H9 (cell line): ENCODE data around the gene PBX1. TPM values are rescaled to one million over a fixed set of nuclear protein-coding genes. Genes with fewer than 3 reads are reported as not detected.

Source experiments
- DNase-seq: peaks from one replicate; pipeline ENCODE4 v3.0.0-alpha.2; 2017
- H2AFZ ChIP-seq: one replicate; pipeline ENCODE4 v1.6.1; 2013; ENCODE audit warnings: mild to moderate bottlenecking, low read length, control low read depth, moderate library complexity
- H2AK5ac ChIP-seq: 2 replicates; pipeline ENCODE4 v1.6.1; 2013; ENCODE audit warnings: low read length, control low read depth, mixed read lengths; ENCODE audit not compliant: insufficient read length
- H2BK120ac ChIP-seq: one replicate; pipeline ENCODE4 v1.6.1; 2013; ENCODE audit warnings: low read depth, mild to moderate bottlenecking, low read length, control low read depth, inconsistent platforms; ENCODE audit not compliant: poor library complexity, severe bottlenecking
- H2BK12ac ChIP-seq: 2 replicates; pipeline ENCODE4 v1.6.1; 2013; ENCODE audit warnings: low read length, control low read depth, mixed read lengths, low read depth; ENCODE audit not compliant: insufficient read length
- H2BK15ac ChIP-seq: 2 replicates; pipeline ENCODE4 v1.6.1; 2013; ENCODE audit warnings: low read depth, low read length, control low read depth
- H2BK20ac ChIP-seq: one replicate; pipeline ENCODE4 v1.6.1; 2013; ENCODE audit warnings: low read depth, mild to moderate bottlenecking, low read length, control low read depth, inconsistent platforms; ENCODE audit not compliant: poor library complexity, severe bottlenecking
- H2BK5ac ChIP-seq: 2 replicates; pipeline ENCODE4 v1.6.1; 2013; ENCODE audit warnings: low read length, control low read depth, mixed read lengths; ENCODE audit not compliant: insufficient read length
- H3K14ac ChIP-seq: 2 replicates; pipeline ENCODE4 v1.6.1; 2013; ENCODE audit warnings: low read length, control low read depth; ENCODE audit not compliant: insufficient read depth
- H3K18ac ChIP-seq: 2 replicates; pipeline ENCODE4 v1.6.1; 2013; ENCODE audit warnings: low read depth, mild to moderate bottlenecking, mixed read lengths, low read length, control low read depth; ENCODE audit not compliant: insufficient read length
- H3K23ac ChIP-seq: 2 replicates; pipeline ENCODE4 v1.6.1; 2013; ENCODE audit warnings: low read length, control low read depth, mixed read lengths, low read depth; ENCODE audit not compliant: insufficient read length
- H3K23me2 ChIP-seq: 2 replicates; pipeline ENCODE4 v1.6.1; 2013; ENCODE audit warnings: low read depth, mild to moderate bottlenecking, mixed read lengths, low read length, control low read depth; ENCODE audit not compliant: insufficient read length, poor library complexity, severe bottlenecking
- H3K27ac ChIP-seq: 2 replicates; pipeline ENCODE4 v1.5.1; 2013; ENCODE audit warnings: low read length, control low read depth, mixed read lengths, low read depth; ENCODE audit not compliant: insufficient read length
- H3K27me3 ChIP-seq: 2 replicates; pipeline ENCODE4 v1.6.1; 2013; ENCODE audit warnings: low read length, control low read depth, inconsistent platforms; ENCODE audit not compliant: insufficient read depth
- H3K4ac ChIP-seq: 2 replicates; pipeline ENCODE4 v1.6.1; 2013; ENCODE audit warnings: low read depth, mild to moderate bottlenecking, control low read depth, inconsistent platforms, low read length, moderate library complexity
- H3K4me1 ChIP-seq: 2 replicates; pipeline ENCODE4 v1.6.1; 2013; ENCODE audit warnings: low read length, control low read depth, inconsistent platforms; ENCODE audit not compliant: insufficient read depth
- H3K4me2 ChIP-seq: 2 replicates; pipeline ENCODE4 v1.6.1; 2013; ENCODE audit warnings: low read length, control low read depth, mixed read lengths; ENCODE audit not compliant: insufficient read length, insufficient read depth
- H3K56ac ChIP-seq: 2 replicates; pipeline ENCODE4 v1.6.1; 2013; ENCODE audit warnings: low read depth, mild to moderate bottlenecking, mixed read lengths, low read length, control low read depth; ENCODE audit not compliant: insufficient read length
- H3K79me1 ChIP-seq: 2 replicates; pipeline ENCODE4 v1.6.1; 2013; ENCODE audit warnings: low read depth, mild to moderate bottlenecking, moderate library complexity, low read length, control low read depth, inconsistent platforms; ENCODE audit not compliant: insufficient read depth, poor library complexity, severe bottlenecking
- H3K79me2 ChIP-seq: 2 replicates; pipeline ENCODE4 v1.6.1; 2013; ENCODE audit warnings: low read length, control low read depth, inconsistent platforms; ENCODE audit not compliant: insufficient read depth
- H3K9ac ChIP-seq: 2 replicates; pipeline ENCODE4 v1.6.1; 2013; ENCODE audit warnings: low read length, control low read depth, mixed read lengths; ENCODE audit not compliant: insufficient read length; ENCODE audit errors: extremely low read depth
- H3K9me3 ChIP-seq: one replicate; pipeline ENCODE4 v1.6.1; 2013; ENCODE audit warnings: low read depth, low read length, inconsistent platforms; ENCODE audit not compliant: control insufficient read depth
- H3T11ph ChIP-seq: one replicate; pipeline ENCODE4 v1.6.1; 2013; ENCODE audit warnings: mild to moderate bottlenecking, low read length, control low read depth, inconsistent platforms
- H4K20me1 ChIP-seq: one replicate; pipeline ENCODE4 v1.6.1; 2013; ENCODE audit not compliant: control insufficient read depth, insufficient read length, insufficient read depth
- H4K5ac ChIP-seq: 2 replicates; pipeline ENCODE4 v1.6.1; 2013; ENCODE audit warnings: low read depth, mild to moderate bottlenecking, mixed read lengths, low read length, control low read depth; ENCODE audit not compliant: insufficient read length
- H4K8ac ChIP-seq: replicated peaks from 2 replicates; pipeline ENCODE4 v1.6.1; 2013; ENCODE audit warnings: low read length, control low read depth, mixed read lengths, low read depth; ENCODE audit not compliant: insufficient read length
- H4K91ac ChIP-seq: 2 replicates; pipeline ENCODE4 v1.6.1; 2013; ENCODE audit warnings: low read depth, mild to moderate bottlenecking, moderate library complexity, mixed read lengths, low read length, control low read depth; ENCODE audit not compliant: insufficient read length
- H3K27ac Mint-ChIP-seq, 3 experiments: 2 replicates in 2 of 3; 3 replicates in 1 of 3; pipeline ENCODE4 v1.8.0; 2020 to 2021; ENCODE audit warnings: mixed read lengths in 3 of 3, mild to moderate bottlenecking in 1 of 3, moderate library complexity in 1 of 3
- H3K27me3 Mint-ChIP-seq: 2 replicates; pipeline ENCODE4 v1.8.0; 2021; ENCODE audit warnings: low read depth, mild to moderate bottlenecking, moderate library complexity, mixed read lengths
- H3K36me3 Mint-ChIP-seq, 3 experiments: 2 replicates in 2 of 3; 3 replicates in 1 of 3; pipeline ENCODE4 v1.8.0; 2020 to 2021; ENCODE audit warnings: low read depth in 3 of 3, mixed read lengths in 3 of 3; ENCODE audit not compliant: insufficient read depth in 1 of 3
- H3K4me1 Mint-ChIP-seq, 2 experiments: 2 replicates each; pipeline ENCODE4 v1.8.0; 2020; ENCODE audit warnings: mixed read lengths in 2 of 2
- H3K4me3 Mint-ChIP-seq, 2 experiments: 2 replicates in 1 of 2; 3 replicates in 1 of 2; pipeline ENCODE4 v1.8.0; 2020 to 2021; ENCODE audit warnings: mild to moderate bottlenecking in 2 of 2, mixed read lengths in 2 of 2, moderate library complexity in 1 of 2
- H3K9me3 Mint-ChIP-seq, 2 experiments: 2 replicates in 1 of 2; 3 replicates in 1 of 2; pipeline ENCODE4 v1.8.0; 2020; ENCODE audit warnings: mild to moderate bottlenecking in 2 of 2, mixed read lengths in 2 of 2, moderate library complexity in 1 of 2
- CTCF ChIP-seq: fragments of 200-600 bp; sonication (generic); conservative IDR thresholded peaks from 3 replicates; pipeline ENCODE4 v1.8.0; 2021; ENCODE audit warnings: antibody characterized with exemption, mild to moderate bottlenecking
- WGBS: extraction: QIAGEN DNeasy Blood & Tissue Kit; methylation state at CpG from one replicate; pipeline ENCODE4 v1.1.7; 2013; ENCODE audit warnings: missing lambda C conversion rate, low lambda C conversion rate, mixed read lengths; ENCODE audit not compliant: insufficient read length; ENCODE audit errors: extremely low coverage; 5-methylcytosine and 5-hydroxymethylcytosine counted together
- total RNA-seq: library from RNA; stranded (reverse); gene quantifications from 2 replicates; pipeline ENCODE4 v1.2.1, GENCODE V29; 2021

The PBX1 gene
- total RNA-seq, 1 experiment from 2014 or later = 142 TPM

GRCh38 chr1:164785841-164786534, 227.0 kb downstream of the PBX1 start:
- H4K8ac ChIP-seq = no peak overlapping the region
- H3K4me2 ChIP-seq = no peak overlapping the region
- no peak overlapping the region for H2BK120ac ChIP-seq
- H3K27me3 ChIP-seq = no peaks in the 10 kb centered on the region
- no peak overlapping the region for H3T11ph ChIP-seq
- no peaks in the 10 kb centered on the region for H3K9me3 Mint-ChIP-seq
- H4K5ac ChIP-seq = no peak overlapping the region
- H3K4me1 ChIP-seq = peaks cover 4% of the 10 kb centered on the region; the same call in 1 of the 2 replicates
- no peak overlapping the region for H2BK5ac ChIP-seq
- H3K79me1 ChIP-seq = peaks cover 5% of the 10 kb centered on the region
- no peaks in the 10 kb centered on the region for H3K9me3 ChIP-seq
- TF ChIP-seq CTCF = no peak
- H3K9ac ChIP-seq = no peak overlapping the region
- H4K91ac ChIP-seq = no peak overlapping the region
- no peaks in the 10 kb centered on the region for H4K20me1 ChIP-seq
- no peak overlapping the region for H2AFZ ChIP-seq
- H2BK12ac ChIP-seq = no peak overlapping the region
- H3K79me2 ChIP-seq = peaks cover 4% of the 10 kb centered on the region; the same call in 1 of the 2 replicates
- DNase-seq = no peak
- peaks cover 3 to 7% (median 6%) of the 10 kb centered on the region in 3 experiments; a peak in 5 of 7 replicates for H3K36me3 Mint-ChIP-seq
- no peak overlapping the region for H3K4ac ChIP-seq
- H2AK5ac ChIP-seq = no peak overlapping the region
- H3K23ac ChIP-seq = no peak overlapping the region
- H3K56ac ChIP-seq = no peak overlapping the region
- H3K27me3 Mint-ChIP-seq = no peaks in the 10 kb centered on the region
- H2BK20ac ChIP-seq = no peak overlapping the region
- H3K4me1 Mint-ChIP-seq = peaks cover 68 to 71% of the 10 kb centered on the region in 2 experiments
- no peaks in the 10 kb centered on the region for H3K23me2 ChIP-seq
- H3K4me3 Mint-ChIP-seq = no peak overlapping the region
- WGBS = no CpG with 5 or more reads among the region's 6 CpGs
- no peak overlapping the region for H3K14ac ChIP-seq
- no peak overlapping the region for H2BK15ac ChIP-seq
- peak overlapping the region; percentile 4 to 97 (median 97); a peak in 6 of 7 replicates for H3K27ac Mint-ChIP-seq
- H3K27ac ChIP-seq = no peak overlapping the region
- H3K18ac ChIP-seq = no peak overlapping the region
